Measurements from ENCODE around the gene SLC35F3. TPM values are rescaled to one million over a fixed set of nuclear protein-coding genes. Genes with fewer than 3 reads are reported as not detected.

Gene SLC35F3
- total RNA-seq, 1 donor from 2014 or later: 0.57 TPM

DNA sequence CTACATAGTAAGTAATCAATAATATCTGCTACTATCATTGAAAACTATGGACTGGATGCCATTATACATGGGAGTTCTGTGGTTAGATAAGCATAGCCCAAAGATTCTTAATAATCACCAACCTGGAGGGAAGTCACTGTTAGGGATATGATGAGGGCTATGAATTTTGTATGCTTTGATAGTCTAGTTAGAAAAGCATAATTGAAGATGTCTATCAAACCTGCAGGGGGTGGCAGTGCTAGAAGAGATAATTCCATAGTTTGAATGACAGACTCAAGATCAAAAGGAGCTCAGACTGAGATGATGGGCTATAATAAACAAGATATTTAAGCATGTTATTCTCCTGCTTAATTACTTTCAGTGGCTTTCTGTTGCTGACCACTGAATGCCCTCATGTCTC is 453.4 kb downstream of the SLC35F3 start:
- H3K27ac ChIP-seq (ENCODE audit: low read depth, low read length): no peak overlapping the region
- no peak overlapping the region for H3K4me2 ChIP-seq (ENCODE audit: low read length)
- no peaks in the 10 kb centered on the region for H3K36me3 Mint-ChIP-seq (ENCODE audit: low read depth, unreplicated experiment)
- no peak overlapping the region for H3K27ac Mint-ChIP-seq (ENCODE audit: unreplicated experiment)
- no peaks in the 10 kb centered on the region for H3K79me2 ChIP-seq (ENCODE audit: insufficient read depth, low read length)
- H2AFZ ChIP-seq (ENCODE audit: low read depth, low read length): no peak overlapping the region
- peaks cover 3% of the 10 kb centered on the region for H3K27me3 Mint-ChIP-seq (ENCODE audit: low read depth, unreplicated experiment)
- TF ChIP-seq, protein P1, sequence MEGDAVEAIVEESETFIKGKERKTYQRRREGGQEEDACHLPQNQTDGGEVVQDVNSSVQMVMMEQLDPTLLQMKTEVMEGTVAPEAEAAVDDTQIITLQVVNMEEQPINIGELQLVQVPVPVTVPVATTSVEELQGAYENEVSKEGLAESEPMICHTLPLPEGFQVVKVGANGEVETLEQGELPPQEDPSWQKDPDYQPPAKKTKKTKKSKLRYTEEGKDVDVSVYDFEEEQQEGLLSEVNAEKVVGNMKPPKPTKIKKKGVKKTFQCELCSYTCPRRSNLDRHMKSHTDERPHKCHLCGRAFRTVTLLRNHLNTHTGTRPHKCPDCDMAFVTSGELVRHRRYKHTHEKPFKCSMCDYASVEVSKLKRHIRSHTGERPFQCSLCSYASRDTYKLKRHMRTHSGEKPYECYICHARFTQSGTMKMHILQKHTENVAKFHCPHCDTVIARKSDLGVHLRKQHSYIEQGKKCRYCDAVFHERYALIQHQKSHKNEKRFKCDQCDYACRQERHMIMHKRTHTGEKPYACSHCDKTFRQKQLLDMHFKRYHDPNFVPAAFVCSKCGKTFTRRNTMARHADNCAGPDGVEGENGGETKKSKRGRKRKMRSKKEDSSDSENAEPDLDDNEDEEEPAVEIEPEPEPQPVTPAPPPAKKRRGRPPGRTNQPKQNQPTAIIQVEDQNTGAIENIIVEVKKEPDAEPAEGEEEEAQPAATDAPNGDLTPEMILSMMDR (IDR thresholded peaks at IDR 0.05; ENCODE audit: insufficient read depth, low read depth, low read length): no peak
- TF ChIP-seq EZH2 (IDR thresholded peaks at IDR 0.05; ENCODE audit: insufficient read depth, low read length): no peak
- no peak overlapping the region for H3K4me3 ChIP-seq (ENCODE audit: insufficient read depth, low read depth, low read length)
- FAIRE-seq (no peak), DNase-seq (ENCODE audit: low read depth) (no peak)
- no peaks in the 10 kb centered on the region for H3K9me3 ChIP-seq (ENCODE audit: insufficient read depth, low read depth, low read length)
- peaks cover 3% of the 10 kb centered on the region for H3K27me3 ChIP-seq (ENCODE audit: insufficient read depth, low read length)
- no peaks in the 10 kb centered on the region for H3K4me1 ChIP-seq (ENCODE audit: insufficient read depth, low read length)
- no peaks in the 10 kb centered on the region for H4K20me1 ChIP-seq (ENCODE audit: insufficient read depth, low read length)
- no peaks in the 10 kb centered on the region for H3K36me3 ChIP-seq (ENCODE audit: insufficient read depth, low read length)
- no peak overlapping the region for H3K4me3 Mint-ChIP-seq (ENCODE audit: unreplicated experiment)
- H3K9me3 Mint-ChIP-seq (ENCODE audit: unreplicated experiment): no peaks in the 10 kb centered on the region
- no peaks in the 10 kb centered on the region for H3K4me1 Mint-ChIP-seq (ENCODE audit: low read depth, unreplicated experiment)
- H3K9ac ChIP-seq (ENCODE audit: low read length): no peak overlapping the region

DNA sequence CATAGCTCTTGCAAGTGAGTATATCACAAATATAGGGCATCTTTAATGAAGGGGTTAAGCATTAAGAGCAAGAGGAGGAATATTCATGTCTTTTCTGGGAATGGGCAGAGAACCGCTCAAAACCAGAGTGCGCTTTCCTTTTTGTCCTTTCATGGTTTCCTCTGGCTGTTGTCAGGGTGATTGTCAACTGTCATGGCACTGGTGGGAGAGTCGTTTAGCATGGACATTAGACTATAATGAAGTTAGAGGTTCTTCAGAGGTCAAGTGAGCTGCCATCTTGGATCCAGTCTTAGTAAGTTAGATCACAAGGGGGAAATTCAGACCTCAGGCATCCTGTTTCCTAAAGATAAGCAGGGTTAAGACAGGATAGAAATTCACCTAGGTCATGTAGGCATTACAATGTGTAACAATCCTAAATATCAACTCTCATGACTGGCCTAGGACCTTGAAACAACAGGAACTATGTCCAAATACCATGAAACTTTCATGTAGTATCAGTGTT is 456.7 kb downstream of the SLC35F3 start:
- Mint-ChIP-seq H3K4me1 (ENCODE audit: low read depth, unreplicated experiment) (no peaks in the 10 kb centered on the region), H3K27ac (ENCODE audit: unreplicated experiment) (no peak overlapping the region), H3K4me3 (ENCODE audit: unreplicated experiment) (no peak overlapping the region), H3K9me3 (ENCODE audit: unreplicated experiment) (no peaks in the 10 kb centered on the region), H3K36me3 (ENCODE audit: low read depth, unreplicated experiment) (no peaks in the 10 kb centered on the region), H3K27me3 (ENCODE audit: low read depth, unreplicated experiment) (peaks cover 7% of the 10 kb centered on the region)
- no peak overlapping the region for H3K4me2 ChIP-seq (ENCODE audit: low read length)
- H2AFZ ChIP-seq (ENCODE audit: low read depth, low read length): no peak overlapping the region
- H3K27me3 ChIP-seq (ENCODE audit: insufficient read depth, low read length): no peaks in the 10 kb centered on the region
- no peak overlapping the region for H3K4me3 ChIP-seq (ENCODE audit: insufficient read depth, low read depth, low read length)
- H4K20me1 ChIP-seq (ENCODE audit: insufficient read depth, low read length): no peaks in the 10 kb centered on the region
- H3K9ac ChIP-seq (ENCODE audit: low read length): no peak overlapping the region
- DNase-seq (ENCODE audit: low read depth) (no peak), FAIRE-seq (no peak)
- no peaks in the 10 kb centered on the region for H3K4me1 ChIP-seq (ENCODE audit: insufficient read depth, low read length)
- no peaks in the 10 kb centered on the region for H3K79me2 ChIP-seq (ENCODE audit: insufficient read depth, low read length)
- TF ChIP-seq, protein P1 (IDR thresholded peaks at IDR 0.05; ENCODE audit: insufficient read depth, low read depth, low read length): no peak
- TF ChIP-seq EZH2 (IDR thresholded peaks at IDR 0.05; ENCODE audit: insufficient read depth, low read length): no peak
- H3K9me3 ChIP-seq (ENCODE audit: insufficient read depth, low read depth, low read length): no peaks in the 10 kb centered on the region
- no peak overlapping the region for H3K27ac ChIP-seq (ENCODE audit: low read depth, low read length)
- no peaks in the 10 kb centered on the region for H3K36me3 ChIP-seq (ENCODE audit: insufficient read depth, low read length)

DNA sequence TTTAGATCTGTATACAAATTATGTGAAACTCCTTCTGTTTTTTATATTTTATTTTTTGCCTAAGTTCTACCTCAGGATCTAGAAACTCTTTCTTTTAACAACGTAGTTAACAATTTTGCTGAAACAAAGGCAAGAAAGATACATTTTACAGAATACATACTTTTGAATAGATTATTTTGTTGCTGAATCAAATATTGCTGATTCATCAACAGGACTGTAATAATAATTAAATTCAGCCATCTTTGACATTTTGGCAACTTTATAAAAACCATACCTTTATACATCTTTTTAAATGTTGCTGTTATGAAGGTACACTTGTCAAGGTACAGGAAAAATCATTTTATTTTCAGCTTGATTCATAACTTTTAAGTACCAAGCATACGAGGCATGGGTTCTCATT is 458.1 kb downstream of the SLC35F3 start:
- TF ChIP-seq, protein P1 (IDR thresholded peaks at IDR 0.05; ENCODE audit: insufficient read depth, low read depth, low read length): no peak
- TF ChIP-seq EZH2 (IDR thresholded peaks at IDR 0.05; ENCODE audit: insufficient read depth, low read length): no peak
- H3K4me1 ChIP-seq (ENCODE audit: insufficient read depth, low read length): no peaks in the 10 kb centered on the region
- no peaks in the 10 kb centered on the region for H3K9me3 ChIP-seq (ENCODE audit: insufficient read depth, low read depth, low read length)
- FAIRE-seq (no peak), DNase-seq (ENCODE audit: low read depth) (no peak)
- Mint-ChIP-seq H3K27me3 (ENCODE audit: low read depth, unreplicated experiment) (peaks cover 7% of the 10 kb centered on the region), H3K4me3 (ENCODE audit: unreplicated experiment) (no peak overlapping the region), H3K36me3 (ENCODE audit: low read depth, unreplicated experiment) (no peaks in the 10 kb centered on the region), H3K4me1 (ENCODE audit: low read depth, unreplicated experiment) (no peaks in the 10 kb centered on the region), H3K9me3 (ENCODE audit: unreplicated experiment) (no peaks in the 10 kb centered on the region), H3K27ac (ENCODE audit: unreplicated experiment) (no peak overlapping the region)
- no peaks in the 10 kb centered on the region for H3K36me3 ChIP-seq (ENCODE audit: insufficient read depth, low read length)
- no peak overlapping the region for H3K4me3 ChIP-seq (ENCODE audit: insufficient read depth, low read depth, low read length)
- H2AFZ ChIP-seq (ENCODE audit: low read depth, low read length): no peak overlapping the region
- H3K79me2 ChIP-seq (ENCODE audit: insufficient read depth, low read length): no peaks in the 10 kb centered on the region
- H4K20me1 ChIP-seq (ENCODE audit: insufficient read depth, low read length): no peaks in the 10 kb centered on the region
- H3K9ac ChIP-seq (ENCODE audit: low read length): no peak overlapping the region
- no peak overlapping the region for H3K4me2 ChIP-seq (ENCODE audit: low read length)
- peaks cover 3% of the 10 kb centered on the region for H3K27me3 ChIP-seq (ENCODE audit: insufficient read depth, low read length)
- H3K27ac ChIP-seq (ENCODE audit: low read depth, low read length): no peak overlapping the region

All from astrocyte (in vitro differentiated cells and primary cell).